COLO668 (cell line): ENCODE measurements around the gene CNTNAP2.
"Not testable (repeated sequence)": the region's sequence is repeated elsewhere in the genome, so short reads cannot be mapped to it uniquely, and the experiment has no call there.

Experiments used
- DNase-seq: peaks from one replicate; lab custom pipeline; 2025; ENCODE audit not compliant: unreplicated experiment; lab: John Stamatoyannopoulos, UW

CNTNAP2 gene

DNA sequence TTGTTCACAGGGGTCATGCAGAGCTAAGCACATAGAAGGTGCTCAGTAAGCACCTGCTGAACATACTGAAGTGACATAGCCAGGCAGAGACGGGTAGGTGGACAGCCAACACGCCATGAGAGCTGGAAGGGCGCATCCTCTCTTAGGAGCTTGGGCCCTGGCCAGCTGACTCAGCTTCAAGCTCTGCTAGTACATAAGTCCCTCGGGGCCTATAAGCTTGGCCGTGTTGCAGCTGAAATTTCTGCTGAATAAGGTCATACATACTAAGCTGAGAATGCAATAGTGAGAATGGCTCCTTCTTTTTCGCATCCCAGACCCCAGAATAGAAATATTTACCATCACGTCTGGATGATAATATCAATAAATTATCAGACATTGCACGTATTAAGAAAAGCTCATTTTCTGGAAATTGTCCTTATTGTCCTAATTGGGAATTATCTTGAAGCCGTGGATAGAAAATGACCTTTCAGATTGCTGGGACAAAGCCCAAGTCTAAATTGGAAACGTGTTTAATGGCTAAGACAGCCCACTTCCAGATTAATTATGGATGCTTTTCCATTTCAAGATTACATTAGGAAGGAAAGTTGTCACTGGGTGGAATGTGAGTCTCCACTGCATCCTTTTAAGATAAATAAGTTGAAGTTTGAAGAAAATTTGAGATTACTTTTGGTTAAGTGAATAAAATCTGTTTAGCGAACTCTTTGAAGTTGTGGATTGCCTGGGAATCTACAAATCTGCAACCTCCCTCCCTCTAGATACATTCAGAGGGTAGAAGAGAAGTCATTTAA, 2186.9 kb downstream of the CNTNAP2 start:
- no peak for DNase-seq

DNA sequence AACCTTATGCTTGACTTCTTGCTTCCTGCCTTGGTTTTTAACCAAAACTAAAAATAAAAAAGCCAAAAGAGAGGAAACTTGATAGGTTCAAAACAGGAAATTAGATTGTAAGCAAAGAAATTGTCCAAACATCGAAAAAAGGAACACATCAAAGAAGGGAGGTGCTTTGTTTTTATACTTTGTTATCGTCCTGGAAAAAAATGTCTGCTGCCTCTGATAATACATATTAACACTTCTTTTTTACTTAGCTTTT, 2187.4 kb downstream of the CNTNAP2 start:
- DNase-seq = no peak

DNA sequence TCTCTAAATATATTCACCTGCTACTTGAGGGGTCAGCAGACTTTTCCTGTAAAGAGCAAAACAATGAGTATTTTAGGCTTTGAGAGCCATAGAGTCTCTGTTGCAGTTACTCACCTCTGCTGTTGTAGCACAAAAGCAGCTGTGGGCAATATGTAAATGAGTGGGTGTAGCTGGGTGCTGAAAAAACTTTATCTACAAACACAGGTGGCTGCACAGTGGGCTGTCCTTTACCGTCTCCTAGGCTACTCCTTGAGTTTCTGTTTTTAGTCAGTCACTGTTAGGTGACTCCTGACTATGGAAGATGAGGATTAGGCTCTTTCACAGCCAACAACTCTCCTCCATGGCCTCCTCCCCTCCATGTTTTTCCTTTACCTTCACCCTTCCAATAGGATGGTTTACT, 2187.9 kb downstream of the CNTNAP2 start:
- DNase-seq = peak; percentile 8

DNA sequence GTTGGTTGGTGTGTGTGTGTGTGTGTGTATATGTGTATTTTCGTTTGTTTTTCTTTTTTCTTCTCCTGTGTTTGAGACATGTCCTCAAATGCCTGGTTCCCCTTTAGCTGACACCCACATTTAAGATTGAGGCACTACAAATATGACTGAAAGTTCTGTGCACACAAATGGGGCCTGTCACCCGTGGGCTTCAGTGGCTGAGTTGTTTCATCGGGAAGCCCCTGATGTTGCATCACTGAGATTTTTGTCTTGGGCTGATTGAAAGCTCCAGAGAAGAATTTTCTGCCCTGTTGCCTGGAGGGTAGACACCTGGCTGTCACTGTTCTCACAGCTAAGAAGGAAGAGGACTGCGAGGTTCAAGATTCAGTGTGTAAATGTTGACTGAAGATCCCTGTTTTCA, 2190.2 kb downstream of the CNTNAP2 start:
- DNase-seq = no peak

GRCh38 chr7:148318102-148318811, 2201.7 kb downstream of the CNTNAP2 start:
- DNase-seq = no peak

- DNase-seq = no peak
Observed at GRCh38 chr7:148318838-148319237, 2202.2 kb downstream of the CNTNAP2 start.

- no peak for DNase-seq
Observed at GRCh38 chr7:148319316-148319808, 2202.8 kb downstream of the CNTNAP2 start.

DNA sequence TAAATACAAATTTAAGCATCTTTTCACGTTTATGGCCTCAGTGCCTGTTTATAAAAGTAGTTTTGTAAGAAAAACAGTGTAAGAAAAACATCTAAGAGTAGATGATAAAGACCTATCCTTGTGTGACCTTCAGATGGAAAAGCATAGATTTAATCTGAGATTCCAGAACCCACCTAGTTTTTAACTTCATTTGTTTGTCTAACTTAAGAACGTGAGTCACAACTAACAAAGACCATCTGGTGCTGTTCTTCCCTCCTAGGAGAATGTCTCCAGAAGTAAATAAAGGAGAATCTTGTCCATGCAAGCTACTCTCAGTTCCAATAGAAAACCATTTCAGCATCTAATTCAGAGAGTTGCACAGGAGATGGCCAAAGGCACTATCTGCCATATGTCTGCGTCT, 2208.6 kb downstream of the CNTNAP2 start:
- DNase-seq = no peak

- no peak for DNase-seq
Observed at GRCh38 chr7:148327379-148327778, 2210.8 kb downstream of the CNTNAP2 start.

- DNase-seq = no peak
Observed at GRCh38 chr7:148328906-148329305, 2212.3 kb downstream of the CNTNAP2 start.

GRCh38 chr7:148330124-148330818, 2213.7 kb downstream of the CNTNAP2 start:
- no peak for DNase-seq

- DNase-seq = no peak
Observed at GRCh38 chr7:148330822-148331221, 2214.2 kb downstream of the CNTNAP2 start.

DNA sequence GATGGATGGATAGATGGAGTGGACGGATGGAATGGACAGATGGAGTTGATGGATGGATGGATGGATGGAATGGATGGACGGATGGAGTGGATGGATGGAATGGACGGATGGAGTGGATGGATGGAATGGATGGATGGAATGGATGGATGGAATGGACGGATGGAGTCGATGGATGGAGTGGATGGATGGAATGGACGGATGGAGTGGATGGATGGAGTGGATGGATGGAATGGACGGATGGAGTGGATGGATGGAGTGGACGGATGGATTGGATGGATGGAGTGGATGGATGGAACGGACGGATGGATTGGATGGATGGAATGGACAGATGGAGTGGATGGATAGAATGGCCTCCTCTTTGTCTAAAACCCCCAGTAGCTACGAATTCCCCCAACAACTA, 2214.9 kb downstream of the CNTNAP2 start:
- DNase-seq = not testable (repeated sequence)

- no peak for DNase-seq
Observed at GRCh38 chr7:148332191-148333186, 2215.9 kb downstream of the CNTNAP2 start.

DNA sequence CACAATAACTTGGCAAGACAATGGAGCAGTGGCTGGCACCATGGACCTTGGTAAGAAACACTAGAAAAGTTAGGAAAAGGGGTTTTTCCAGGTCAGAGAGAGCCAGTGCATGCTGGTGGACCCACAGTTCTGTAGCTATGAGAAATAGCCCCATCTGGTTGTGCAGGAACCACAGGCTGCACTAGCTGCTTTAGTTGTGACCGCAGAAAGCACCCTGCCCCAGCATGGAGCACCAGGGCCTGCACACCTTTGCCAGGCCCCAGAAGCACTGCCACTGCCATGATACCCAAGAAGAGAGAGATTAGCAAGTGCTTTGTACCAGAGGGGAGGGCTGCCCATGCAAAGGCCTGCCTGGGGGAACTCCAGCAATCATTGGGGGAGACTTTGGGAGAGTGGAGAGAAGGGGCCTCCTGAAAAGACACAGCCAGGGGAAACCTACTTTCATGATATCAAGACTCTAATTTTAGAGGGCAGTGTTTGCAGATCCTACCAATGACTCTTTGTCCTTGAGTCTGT, 2217.9 kb downstream of the CNTNAP2 start:
- DNase-seq = no peak

GRCh38 chr7:148334959-148335577, 2218.5 kb downstream of the CNTNAP2 start:
- DNase-seq = no peak

DNA sequence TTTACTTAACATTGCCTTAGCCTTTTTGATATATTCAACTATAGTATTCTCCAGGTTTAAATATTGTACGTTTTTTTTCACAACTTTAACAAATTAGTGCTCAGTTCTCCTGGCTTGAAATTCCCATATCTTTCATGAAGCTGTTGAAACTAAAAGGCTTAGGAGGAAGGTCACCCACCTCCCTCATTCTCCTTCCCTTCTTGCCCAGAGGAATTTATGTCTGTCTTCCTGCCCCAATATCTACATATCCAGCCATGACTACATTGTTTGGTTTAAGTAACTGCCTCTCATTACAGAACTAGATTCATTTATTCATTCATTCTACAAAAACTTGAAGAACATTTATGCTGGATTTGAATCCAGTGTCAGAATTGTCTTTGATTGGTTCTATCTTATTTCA, 2219.2 kb downstream of the CNTNAP2 start:
- no peak for DNase-seq

DNA sequence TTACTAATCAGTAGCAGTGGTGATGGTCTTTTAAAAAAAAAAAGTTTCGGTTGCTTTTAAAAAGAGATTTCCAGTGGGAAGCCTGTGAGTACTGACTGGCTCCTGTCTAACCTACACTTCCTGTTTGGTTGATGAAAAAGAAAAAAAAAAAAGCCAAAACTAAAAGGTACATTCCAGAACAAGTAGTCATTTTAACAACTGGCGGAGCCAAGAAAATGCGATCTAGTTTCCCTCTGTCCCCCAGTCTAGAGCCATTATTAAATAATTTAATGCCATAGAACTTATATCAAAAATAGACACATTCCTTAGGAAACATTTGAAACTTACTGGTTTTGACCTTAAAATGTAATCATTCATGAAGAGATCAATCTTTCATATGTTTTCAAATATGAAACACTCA, 2219.8 kb downstream of the CNTNAP2 start:
- DNase-seq = no peak

GRCh38 chr7:148337246-148337965, 2220.8 kb downstream of the CNTNAP2 start:
- no peak for DNase-seq
